ENCODE results near the gene ITGB5.

Gene ITGB5

GRCh38 chr3:124893526-124893925 is 6.4 kb upstream of the ITGB5 start:
- no peak for DNase-seq (ENCODE audit: low read depth in 2 of 2)

- DNase-seq (ENCODE audit: low read depth in 2 of 2) = no peak
These were observed 3.5 kb upstream of the ITGB5 start for GRCh38 chr3:124890573-124891190.

- no peak for DNase-seq (ENCODE audit: low read depth in 2 of 2)
These were observed 1.6 kb upstream of the ITGB5 start for GRCh38 chr3:124888482-124889441.

GRCh38 chr3:124887932-124888298 is 750 bp upstream of the ITGB5 start:
- no peak for DNase-seq (ENCODE audit: low read depth in 2 of 2)

GRCh38 chr3:124886168-124887056 is 753 bp downstream of the ITGB5 start:
- no peak for DNase-seq (ENCODE audit: low read depth in 2 of 2)

- DNase-seq (ENCODE audit: low read depth in 2 of 2) = no peak
These were observed 1.5 kb downstream of the ITGB5 start for GRCh38 chr3:124885466-124886167.

GRCh38 chr3:124884474-124885101 is 2.6 kb downstream of the ITGB5 start:
- no peak for DNase-seq (ENCODE audit: low read depth in 2 of 2)

GRCh38 chr3:124883766-124884473 is 3.2 kb downstream of the ITGB5 start:
- no peak for DNase-seq (ENCODE audit: low read depth in 2 of 2)

GRCh38 chr3:124882816-124883747 is 4.1 kb downstream of the ITGB5 start:
- DNase-seq (ENCODE audit: low read depth in 2 of 2) = no peak

- DNase-seq (ENCODE audit: low read depth in 2 of 2) = no peak
These were observed 5.0 kb downstream of the ITGB5 start for GRCh38 chr3:124881976-124882697.

GRCh38 chr3:124879337-124879680 is 7.9 kb downstream of the ITGB5 start:
- DNase-seq (ENCODE audit: low read depth in 2 of 2) = no peak

GRCh38 chr3:124878561-124879336 is 8.4 kb downstream of the ITGB5 start:
- peak; percentile 77 to 79 for DNase-seq (ENCODE audit: low read depth in 2 of 2)

GRCh38 chr3:124877674-124878073 is 9.5 kb downstream of the ITGB5 start:
- DNase-seq (ENCODE audit: low read depth in 2 of 2) = no peak

- no peak for DNase-seq (ENCODE audit: low read depth in 2 of 2)
These were observed 10.7 kb downstream of the ITGB5 start for GRCh38 chr3:124876401-124876878.

GRCh38 chr3:124873226-124873625 is 13.9 kb downstream of the ITGB5 start:
- DNase-seq (ENCODE audit: low read depth in 2 of 2) = no peak

GRCh38 chr3:124867511-124867910 is 19.7 kb downstream of the ITGB5 start:
- DNase-seq (ENCODE audit: low read depth in 2 of 2) = no peak

- no peak for DNase-seq (ENCODE audit: low read depth in 2 of 2)
These were observed 25.2 kb downstream of the ITGB5 start for GRCh38 chr3:124862006-124862405.

GRCh38 chr3:124861041-124861440 is 26.1 kb downstream of the ITGB5 start:
- DNase-seq (ENCODE audit: low read depth in 2 of 2) = no peak
